ENCODE results near the gene SLC26A8. TPM values are rescaled to one million over a fixed set of nuclear protein-coding genes. Genes with fewer than 3 reads are reported as not detected.
"Not testable (repeated sequence)": the region's sequence is repeated elsewhere in the genome, so short reads cannot be mapped to it uniquely, and the experiment has no call there.

Gene SLC26A8
- total RNA-seq, 1 experiment from 2014 or later: not detected

- H3K9me3 ChIP-seq (replicated peaks): no peaks in the 10 kb centered on the region
- no peak overlapping the region for H3K27ac ChIP-seq
- H3K4me3 ChIP-seq: no peak overlapping the region
- H3K4me1 ChIP-seq (replicated peaks): no peaks in the 10 kb centered on the region
- H3K27me3 ChIP-seq (replicated peaks): no peaks in the 10 kb centered on the region
- peaks cover 3% of the 10 kb centered on the region for H3K36me3 ChIP-seq
- DNase-seq (ENCODE audit: low read depth in 1 of 2, low spot score in 2 of 2): no peak
Measured at GRCh38 chr6:36040958-36041357, 16.5 kb upstream of the SLC26A8 start.

DNA sequence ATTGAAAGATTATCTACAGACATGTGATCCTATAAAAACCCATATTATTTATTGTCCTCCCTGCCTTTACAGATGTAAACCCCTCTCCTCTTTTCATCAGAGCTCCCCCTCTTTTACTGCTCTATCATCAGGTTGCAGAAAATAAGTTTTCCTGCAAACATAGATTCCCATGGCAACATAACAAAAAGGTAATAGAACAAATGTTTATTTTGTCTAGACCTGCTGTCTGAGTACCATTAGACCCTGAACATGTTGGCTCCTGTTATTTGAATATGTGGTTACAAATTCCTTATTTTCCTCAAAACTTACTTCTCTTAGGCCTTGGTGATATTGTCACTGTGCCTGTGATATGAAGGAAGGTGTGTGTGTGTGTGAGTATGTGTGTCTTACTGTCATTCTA is 14.7 kb upstream of the SLC26A8 start:
- Histone ChIP-seq H3K36me3 (peaks cover 3% of the 10 kb centered on the region), H3K27me3 (replicated peaks) (no peaks in the 10 kb centered on the region), H3K4me3 (no peak overlapping the region), H3K27ac (no peak overlapping the region), H3K9me3 (replicated peaks) (no peaks in the 10 kb centered on the region), H3K4me1 (replicated peaks) (no peaks in the 10 kb centered on the region)
- DNase-seq (ENCODE audit: low read depth in 1 of 2, low spot score in 2 of 2): no peak

GRCh38 chr6:36038120-36038876 is 13.9 kb upstream of the SLC26A8 start:
- Histone ChIP-seq H3K27ac (no peak overlapping the region), H3K9me3 (replicated peaks) (no peaks in the 10 kb centered on the region), H3K36me3 (peaks cover 3% of the 10 kb centered on the region), H3K4me3 (no peak overlapping the region), H3K27me3 (replicated peaks) (no peaks in the 10 kb centered on the region), H3K4me1 (replicated peaks) (no peaks in the 10 kb centered on the region)
- DNase-seq (ENCODE audit: low read depth in 1 of 2, low spot score in 2 of 2): no peak

GRCh38 chr6:36035225-36035624 is 10.8 kb upstream of the SLC26A8 start:
- no peaks in the 10 kb centered on the region for H3K9me3 ChIP-seq (replicated peaks)
- no peak overlapping the region for H3K4me3 ChIP-seq
- H3K4me1 ChIP-seq (replicated peaks): no peaks in the 10 kb centered on the region
- no peak for DNase-seq (ENCODE audit: low read depth in 1 of 2, low spot score in 2 of 2)
- no peaks in the 10 kb centered on the region for H3K27me3 ChIP-seq (replicated peaks)
- peaks cover 3% of the 10 kb centered on the region for H3K36me3 ChIP-seq
- H3K27ac ChIP-seq: no peak overlapping the region

GRCh38 chr6:36034441-36034840 is 10.0 kb upstream of the SLC26A8 start:
- no peak overlapping the region for H3K27ac ChIP-seq
- H3K36me3 ChIP-seq: peaks cover 3% of the 10 kb centered on the region
- H3K4me3 ChIP-seq: no peak overlapping the region
- no peaks in the 10 kb centered on the region for H3K9me3 ChIP-seq (replicated peaks)
- H3K27me3 ChIP-seq (replicated peaks): no peaks in the 10 kb centered on the region
- no peak for DNase-seq (ENCODE audit: low read depth in 1 of 2, low spot score in 2 of 2)
- 0 out of 2 replicates have a peak, but pooled peaks cover 2% of the 10 kb centered on the region for H3K4me1 ChIP-seq (replicated peaks)

GRCh38 chr6:36033935-36034334 is 9.5 kb upstream of the SLC26A8 start:
- Histone ChIP-seq H3K4me3 (no peak overlapping the region), H3K9me3 (replicated peaks) (no peaks in the 10 kb centered on the region), H3K36me3 (peaks cover 3% of the 10 kb centered on the region; the same call in 1 of the 2 replicates), H3K27ac (no peak overlapping the region), H3K27me3 (replicated peaks) (no peaks in the 10 kb centered on the region), H3K4me1 (replicated peaks) (0 out of 2 replicates have a peak, but pooled peaks cover 3% of the 10 kb centered on the region)
- DNase-seq (ENCODE audit: low read depth in 1 of 2, low spot score in 2 of 2): no peak

GRCh38 chr6:36033144-36033543 is 8.7 kb upstream of the SLC26A8 start:
- DNase-seq (ENCODE audit: low read depth in 1 of 2, low spot score in 2 of 2); H3K4me3 ChIP-seq; H3K9me3 ChIP-seq (replicated peaks); H3K27me3 ChIP-seq (replicated peaks); H3K36me3 ChIP-seq; H3K4me1 ChIP-seq (replicated peaks); H3K27ac ChIP-seq: not testable (repeated sequence)

DNA sequence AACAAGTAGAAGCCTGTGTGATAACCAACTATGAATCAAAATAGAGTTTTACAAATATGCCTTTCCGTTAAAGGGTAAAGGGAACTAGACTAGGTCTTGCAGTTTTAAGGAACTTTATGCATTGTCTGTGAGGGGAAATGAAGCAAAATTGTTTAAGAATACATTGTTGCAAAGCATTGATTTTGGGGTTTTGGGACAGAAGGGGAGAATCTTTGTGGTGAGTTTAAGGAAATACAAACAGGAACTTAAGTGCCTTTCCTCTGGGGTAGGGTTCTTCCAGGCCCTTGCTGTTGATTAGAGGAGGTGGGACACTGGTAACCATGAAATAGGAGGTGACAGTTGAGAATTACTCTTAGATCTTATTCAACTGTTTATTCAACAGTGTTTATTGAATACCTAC is 7.8 kb upstream of the SLC26A8 start:
- Histone ChIP-seq H3K36me3 (peaks cover 12% of the 10 kb centered on the region), H3K4me1 (replicated peaks) (0 out of 2 replicates have a peak, but pooled peaks cover 3% of the 10 kb centered on the region), H3K27me3 (replicated peaks) (no peaks in the 10 kb centered on the region), H3K4me3 (no peak overlapping the region), H3K9me3 (replicated peaks) (no peaks in the 10 kb centered on the region), H3K27ac (no peak overlapping the region)
- no peak for DNase-seq (ENCODE audit: low read depth in 1 of 2, low spot score in 2 of 2)

DNA sequence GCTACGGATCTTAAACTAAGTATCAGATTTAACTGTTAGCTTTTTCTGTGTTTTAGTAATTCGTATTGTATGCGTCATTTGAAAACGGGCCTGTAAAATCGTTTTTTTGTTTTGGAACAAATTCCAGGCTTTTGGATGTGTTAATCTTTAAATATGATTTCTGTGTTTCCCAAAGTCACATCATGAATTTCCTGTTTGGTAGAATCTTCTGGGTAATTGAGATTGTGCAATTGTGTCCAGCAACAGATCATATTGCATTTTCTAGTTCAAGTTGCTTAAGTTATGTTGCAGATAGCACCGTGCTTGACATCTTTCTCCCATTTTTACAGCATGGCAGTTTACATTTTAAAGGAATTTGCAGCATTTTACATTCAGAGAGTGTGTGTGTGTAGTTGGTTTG is 5.0 kb upstream of the SLC26A8 start:
- Histone ChIP-seq H3K4me1 (replicated peaks) (peaks cover 20% of the 10 kb centered on the region), H3K9me3 (replicated peaks) (no peaks in the 10 kb centered on the region), H3K4me3 (peak overlapping the region; percentile 94), H3K27me3 (replicated peaks) (no peaks in the 10 kb centered on the region), H3K36me3 (peaks cover 8% of the 10 kb centered on the region), H3K27ac (peak overlapping the region; percentile 40)
- no peak for DNase-seq (ENCODE audit: low read depth in 1 of 2, low spot score in 2 of 2)

GRCh38 chr6:36028877-36029324 is 4.5 kb upstream of the SLC26A8 start:
- H3K4me1 ChIP-seq (replicated peaks): peaks cover 20% of the 10 kb centered on the region
- DNase-seq (ENCODE audit: low read depth in 1 of 2, low spot score in 2 of 2): peak; percentile 71 to 77
- peak overlapping the region; percentile 40 for H3K27ac ChIP-seq

DNA sequence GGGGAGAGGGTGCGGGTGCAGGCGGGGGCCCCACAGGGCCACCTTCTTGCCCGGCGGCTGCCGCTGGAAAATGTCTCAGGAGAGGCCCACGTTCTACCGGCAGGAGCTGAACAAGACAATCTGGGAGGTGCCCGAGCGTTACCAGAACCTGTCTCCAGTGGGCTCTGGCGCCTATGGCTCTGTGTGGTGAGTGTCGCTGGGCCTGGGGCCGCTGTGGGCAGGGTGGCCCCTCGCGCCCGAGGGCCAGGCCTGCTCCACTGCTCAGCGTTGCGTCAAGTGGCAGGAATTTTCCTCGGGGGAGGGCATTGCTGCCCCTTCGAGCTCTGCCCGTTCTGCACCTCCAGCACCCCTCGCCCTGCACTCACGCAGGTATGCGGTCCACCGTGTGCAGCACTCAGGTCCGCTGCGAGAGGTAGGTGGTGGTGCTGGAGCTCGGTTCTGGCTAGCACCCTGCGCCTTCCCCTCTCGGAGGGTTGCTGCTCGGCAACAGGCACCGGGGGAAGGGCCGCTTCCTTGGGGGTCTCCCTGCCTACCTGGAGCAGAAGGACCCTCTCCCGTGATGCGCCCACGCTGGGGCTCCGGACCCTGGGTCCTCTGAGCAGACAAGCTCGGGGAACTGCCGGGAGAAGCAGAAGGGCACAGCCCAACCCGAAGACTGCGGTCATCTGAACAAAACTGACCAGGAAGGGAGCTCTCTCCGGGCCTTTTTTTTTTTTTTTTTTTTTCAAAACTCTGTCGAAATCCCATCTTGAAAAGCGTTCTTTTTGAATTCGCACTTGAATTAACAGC is 3.8 kb upstream of the SLC26A8 start:
- Histone ChIP-seq H3K27ac (peak overlapping the region; percentile 40), H3K36me3 (peaks cover 8% of the 10 kb centered on the region), H3K4me3 (peak overlapping the region; percentile 94), H3K9me3 (replicated peaks) (no peaks in the 10 kb centered on the region), H3K27me3 (replicated peaks) (no peaks in the 10 kb centered on the region), H3K4me1 (replicated peaks) (peaks cover 20% of the 10 kb centered on the region)
- DNase-seq (ENCODE audit: low read depth in 1 of 2, low spot score in 2 of 2): peak; percentile 53 to 72

More at GRCh38 chr6:36028877-36029324, 4.5 kb upstream of the SLC26A8 start:
- H3K27me3 ChIP-seq (replicated peaks): no peaks in the 10 kb centered on the region
- H3K4me3 ChIP-seq: peak overlapping the region; percentile 94
- H3K36me3 ChIP-seq: peaks cover 8% of the 10 kb centered on the region
- no peaks in the 10 kb centered on the region for H3K9me3 ChIP-seq (replicated peaks)

GRCh38 chr6:36027501-36028087 is 3.2 kb upstream of the SLC26A8 start, which contains the start of gene MAPK14:
Gene MAPK14, plus strand, starts transcription at chr6:36027808. Its CDS starts 350 bp downstream, at chr6:36028158.
- peaks cover 20% of the 10 kb centered on the region for H3K4me1 ChIP-seq (replicated peaks)
- peak; percentile 99 for DNase-seq (ENCODE audit: low read depth in 1 of 2, low spot score in 2 of 2)
- no peaks in the 10 kb centered on the region for H3K27me3 ChIP-seq (replicated peaks)
- H3K27ac ChIP-seq: peak within 1 kb of the TSS; percentile 40
- H3K4me3 ChIP-seq: peak within 1 kb of the TSS; percentile 94
- H3K9me3 ChIP-seq (replicated peaks): no peaks in the 10 kb centered on the region
- peaks cover 8% of the 10 kb centered on the region for H3K36me3 ChIP-seq

- Histone ChIP-seq H3K27ac (no peak overlapping the region), H3K4me1 (replicated peaks) (peaks cover 20% of the 10 kb centered on the region), H3K4me3 (no peak overlapping the region), H3K9me3 (replicated peaks) (no peaks in the 10 kb centered on the region), H3K27me3 (replicated peaks) (no peaks in the 10 kb centered on the region), H3K36me3 (peaks cover 8% of the 10 kb centered on the region)
- peak in 1 of 2 experiments; percentile 24 for DNase-seq (ENCODE audit: low read depth in 1 of 2, low spot score in 2 of 2)
Measured at GRCh38 chr6:36025932-36026327, 1.5 kb upstream of the SLC26A8 start.
